Neural progenitor cell (in vitro differentiated cells): ENCODE measurements around the gene CRTC3.

Experiments used
- CTCF ChIP-seq: fragments of 200-600 bp; sonication (generic); IDR thresholded peaks from 2 replicates; pipeline ENCODE4 v1.5.1; 2017; ENCODE audit warnings: antibody characterized with exemption, mild to moderate bottlenecking
- EZH2phosphoT487 ChIP-seq: fragments of 200-600 bp; sonication (generic); IDR thresholded peaks from 2 replicates; pipeline ENCODE4 v1.6.1; 2017; ENCODE audit warnings: antibody characterized with exemption

GRCh38 chr15:90523373-90523772 is 6.3 kb upstream of the CRTC3 start:
- TF ChIP-seq CTCF (no peak), EZH2phosphoT487 (no peak)
